Activated naive CD8-positive, alpha-beta T cell treated with anti-CD3 and anti-CD28 coated beads for 36 hours (primary cell): Measurements from ENCODE around the gene FSTL4. TPM values are rescaled to one million over a fixed set of nuclear protein-coding genes. Genes with fewer than 3 reads are reported as not detected.

Experiments used
- DNase-seq: peaks from one replicate; pipeline ENCODE4 v3.0.0; 2021
- H3K27ac Mint-ChIP-seq: one replicate; pipeline ENCODE4 v1.8.0; 2022; ENCODE audit warnings: mild to moderate bottlenecking, moderate library complexity, mixed read lengths
- H3K27me3 Mint-ChIP-seq: one replicate; pipeline ENCODE4 v1.8.0; 2022; ENCODE audit warnings: mild to moderate bottlenecking, mixed read lengths
- H3K36me3 Mint-ChIP-seq: one replicate; pipeline ENCODE4 v1.8.0; 2021; ENCODE audit warnings: mild to moderate bottlenecking, mixed read lengths
- H3K4me1 Mint-ChIP-seq: one replicate; pipeline ENCODE4 v1.8.0; 2021; ENCODE audit warnings: mixed read lengths
- H3K4me3 Mint-ChIP-seq: one replicate; pipeline ENCODE4 v1.8.0; 2022; ENCODE audit warnings: mild to moderate bottlenecking, moderate library complexity, mixed read lengths
- H3K9me3 Mint-ChIP-seq: one replicate; pipeline ENCODE4 v1.8.0; 2022; ENCODE audit warnings: mixed read lengths
- total RNA-seq, 2 experiments: library from RNA; stranded (reverse); gene quantifications; one replicate each; pipeline ENCODE4 v1.2.3, GENCODE V29; 2021

The FSTL4 gene
- total RNA-seq, 2 experiments from 2014 or later, result 0.10 to 0.29 TPM

- Mint-ChIP-seq H3K4me3 (no peak overlapping the region), H3K4me1 (no peaks in the 10 kb centered on the region), H3K36me3 (no peaks in the 10 kb centered on the region), H3K27me3 (peaks cover 9% of the 10 kb centered on the region), H3K27ac (no peak overlapping the region), H3K9me3 (no peaks in the 10 kb centered on the region)
- DNase-seq, result peak; percentile 25
These were observed 247.2 kb downstream of the FSTL4 start for GRCh38 chr5:133364936-133365707.

- Mint-ChIP-seq H3K27me3 (peaks cover 9% of the 10 kb centered on the region), H3K9me3 (no peaks in the 10 kb centered on the region), H3K27ac (no peak overlapping the region), H3K36me3 (no peaks in the 10 kb centered on the region), H3K4me3 (no peak overlapping the region), H3K4me1 (no peaks in the 10 kb centered on the region)
- DNase-seq, result no peak
These were observed 248.3 kb downstream of the FSTL4 start for GRCh38 chr5:133363807-133364587.

GRCh38 chr5:133362438-133362837 is 249.9 kb downstream of the FSTL4 start:
- DNase-seq, result no peak
- Mint-ChIP-seq H3K4me1 (no peaks in the 10 kb centered on the region), H3K9me3 (no peaks in the 10 kb centered on the region), H3K4me3 (no peak overlapping the region), H3K36me3 (no peaks in the 10 kb centered on the region), H3K27ac (no peak overlapping the region), H3K27me3 (peaks cover 9% of the 10 kb centered on the region)

- Mint-ChIP-seq H3K4me3 (no peak overlapping the region), H3K36me3 (no peaks in the 10 kb centered on the region), H3K9me3 (no peaks in the 10 kb centered on the region), H3K27me3 (peaks cover 9% of the 10 kb centered on the region), H3K27ac (no peak overlapping the region), H3K4me1 (no peaks in the 10 kb centered on the region)
- no peak for DNase-seq
These were observed 250.4 kb downstream of the FSTL4 start for GRCh38 chr5:133361922-133362321.

DNA sequence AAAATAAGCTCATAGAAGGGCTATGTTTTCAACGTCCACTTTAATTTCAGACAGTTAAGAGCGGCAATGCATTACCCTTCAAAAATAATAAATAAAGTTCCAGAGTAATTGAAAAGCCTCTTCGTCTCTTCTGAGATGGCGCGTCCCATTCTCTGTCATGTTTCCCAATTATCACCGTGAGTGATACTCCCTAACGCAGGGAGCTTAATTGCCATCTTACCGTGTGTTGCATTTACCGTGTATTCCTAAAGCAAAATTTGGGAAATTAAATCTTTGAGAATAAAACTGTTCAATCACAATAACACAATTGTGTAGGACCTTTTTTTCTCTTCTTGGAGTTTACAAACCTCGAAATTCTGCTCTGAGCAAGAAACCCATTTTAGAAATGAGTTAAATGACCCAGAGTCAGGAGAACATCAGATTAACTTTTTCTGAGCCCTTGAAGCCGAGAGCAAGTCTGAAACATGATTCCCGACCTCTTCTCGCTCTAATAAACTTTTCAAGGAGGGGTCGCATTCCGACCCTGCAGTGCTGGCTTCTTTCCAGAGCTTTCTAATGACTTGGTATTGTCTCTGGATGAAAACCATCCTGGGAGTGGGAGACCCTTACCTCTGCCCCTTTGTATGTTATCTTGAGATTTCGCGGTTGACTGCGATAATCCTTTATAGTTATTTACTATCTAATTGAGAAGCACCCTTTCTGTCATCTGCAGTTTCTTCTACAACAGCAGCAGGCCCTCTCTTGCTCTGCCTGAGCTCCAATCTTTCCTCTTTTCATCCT is 251.5 kb downstream of the FSTL4 start:
- Mint-ChIP-seq H3K36me3 (no peaks in the 10 kb centered on the region), H3K9me3 (no peaks in the 10 kb centered on the region), H3K4me3 (no peak overlapping the region), H3K27ac (no peak overlapping the region), H3K27me3 (peaks cover 9% of the 10 kb centered on the region), H3K4me1 (no peaks in the 10 kb centered on the region)
- DNase-seq, result no peak

GRCh38 chr5:133359861-133360260 is 252.5 kb downstream of the FSTL4 start:
- no peaks in the 10 kb centered on the region for H3K4me1 Mint-ChIP-seq
- peaks cover 9% of the 10 kb centered on the region for H3K27me3 Mint-ChIP-seq
- H3K27ac Mint-ChIP-seq, result no peak overlapping the region
- H3K4me3 Mint-ChIP-seq, result no peak overlapping the region
- no peak for DNase-seq
- H3K36me3 Mint-ChIP-seq, result no peaks in the 10 kb centered on the region
- no peaks in the 10 kb centered on the region for H3K9me3 Mint-ChIP-seq

GRCh38 chr5:133358271-133358670 is 254.1 kb downstream of the FSTL4 start:
- peaks cover 1% of the 10 kb centered on the region for H3K27me3 Mint-ChIP-seq
- no peak overlapping the region for H3K27ac Mint-ChIP-seq
- H3K36me3 Mint-ChIP-seq, result no peaks in the 10 kb centered on the region
- no peaks in the 10 kb centered on the region for H3K9me3 Mint-ChIP-seq
- no peak overlapping the region for H3K4me3 Mint-ChIP-seq
- H3K4me1 Mint-ChIP-seq, result no peaks in the 10 kb centered on the region
- DNase-seq, result no peak

DNA sequence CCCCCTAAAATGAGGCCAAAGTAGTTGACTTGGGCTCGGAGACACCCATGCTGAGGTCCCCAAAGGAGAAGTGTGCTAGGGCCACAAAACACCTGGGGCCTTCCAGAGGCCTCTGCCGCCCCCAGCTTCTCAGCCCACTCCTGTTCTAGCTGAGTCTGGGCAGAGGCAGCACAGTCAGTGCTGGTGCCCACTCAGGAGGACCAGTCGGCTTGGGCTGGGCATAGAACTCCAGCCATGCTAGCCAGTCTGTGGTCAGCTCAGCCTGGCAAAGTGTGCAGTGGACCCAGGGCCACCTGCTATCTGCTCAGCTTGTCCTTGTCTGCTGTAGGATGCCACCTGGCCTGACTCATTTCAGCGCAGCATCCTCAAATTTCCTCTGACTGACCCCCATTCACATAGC is 254.6 kb downstream of the FSTL4 start:
- H3K36me3 Mint-ChIP-seq, result no peaks in the 10 kb centered on the region
- no peaks in the 10 kb centered on the region for H3K27me3 Mint-ChIP-seq
- no peak overlapping the region for H3K27ac Mint-ChIP-seq
- DNase-seq, result no peak
- H3K9me3 Mint-ChIP-seq, result no peaks in the 10 kb centered on the region
- H3K4me1 Mint-ChIP-seq, result no peaks in the 10 kb centered on the region
- no peak overlapping the region for H3K4me3 Mint-ChIP-seq

DNA sequence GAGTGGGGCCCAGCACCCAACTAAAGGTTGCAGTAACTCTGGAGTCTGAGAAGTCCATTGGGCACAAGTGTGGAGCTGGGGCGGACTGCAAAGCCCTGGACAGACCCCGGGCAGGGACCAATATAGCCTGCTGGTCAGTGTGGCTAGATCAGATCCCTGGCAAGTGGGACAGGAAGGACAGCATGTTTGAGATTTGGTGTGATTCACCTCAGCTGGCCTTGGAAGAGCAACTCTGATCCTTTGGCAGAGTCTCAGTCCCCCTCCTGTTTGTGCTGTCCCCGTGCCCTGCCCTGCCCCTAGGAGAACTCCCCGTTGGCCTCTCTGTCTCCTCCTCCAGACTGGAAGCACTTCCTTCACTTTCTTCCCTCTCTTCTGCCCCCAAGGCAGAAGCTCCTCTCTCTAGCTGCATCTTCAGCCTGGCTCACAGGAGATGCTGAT is 255.3 kb downstream of the FSTL4 start:
- no peaks in the 10 kb centered on the region for H3K36me3 Mint-ChIP-seq
- no peak overlapping the region for H3K27ac Mint-ChIP-seq
- no peaks in the 10 kb centered on the region for H3K9me3 Mint-ChIP-seq
- no peak overlapping the region for H3K4me3 Mint-ChIP-seq
- H3K27me3 Mint-ChIP-seq, result no peaks in the 10 kb centered on the region
- H3K4me1 Mint-ChIP-seq, result no peaks in the 10 kb centered on the region
- DNase-seq, result no peak

DNA sequence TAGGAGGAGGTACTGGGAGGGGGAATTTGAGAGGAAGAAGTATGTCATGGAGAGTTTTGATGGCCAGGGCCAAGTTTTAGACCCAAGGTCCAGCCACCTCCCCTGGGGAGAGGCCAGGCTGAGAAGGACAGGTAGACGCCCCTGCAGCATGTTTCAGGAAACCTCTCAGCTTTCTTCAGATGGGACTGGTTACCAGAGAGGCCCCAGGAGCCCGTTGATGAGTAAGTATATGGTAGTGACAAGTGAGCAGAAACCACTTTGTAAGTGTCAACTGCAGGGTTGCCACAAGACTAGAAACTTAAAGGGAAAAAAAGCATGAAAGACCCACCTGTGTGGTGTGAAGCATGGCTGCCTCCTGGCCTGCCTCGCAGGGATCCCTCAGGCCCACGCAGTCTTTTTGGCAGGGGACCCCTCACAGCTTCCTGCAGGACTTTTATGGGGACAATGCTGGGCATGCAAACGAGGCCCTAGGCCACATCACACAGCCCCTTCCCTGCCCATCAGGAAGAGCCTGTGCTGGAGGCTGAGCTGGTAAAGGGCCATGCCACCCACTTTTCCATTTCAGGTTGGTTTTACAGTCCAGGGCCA is 255.9 kb downstream of the FSTL4 start:
- no peaks in the 10 kb centered on the region for H3K36me3 Mint-ChIP-seq
- H3K4me3 Mint-ChIP-seq, result no peak overlapping the region
- no peaks in the 10 kb centered on the region for H3K27me3 Mint-ChIP-seq
- DNase-seq, result no peak
- no peaks in the 10 kb centered on the region for H3K9me3 Mint-ChIP-seq
- no peak overlapping the region for H3K27ac Mint-ChIP-seq
- no peaks in the 10 kb centered on the region for H3K4me1 Mint-ChIP-seq

GRCh38 chr5:133354323-133355185 is 257.8 kb downstream of the FSTL4 start:
- Mint-ChIP-seq H3K4me3 (no peak overlapping the region), H3K36me3 (no peaks in the 10 kb centered on the region), H3K9me3 (no peaks in the 10 kb centered on the region), H3K4me1 (no peaks in the 10 kb centered on the region), H3K27ac (no peak overlapping the region), H3K27me3 (peaks cover 5% of the 10 kb centered on the region)
- DNase-seq, result no peak

GRCh38 chr5:133353741-133354140 is 258.6 kb downstream of the FSTL4 start:
- Mint-ChIP-seq H3K27me3 (peaks cover 5% of the 10 kb centered on the region), H3K9me3 (no peaks in the 10 kb centered on the region), H3K4me1 (no peaks in the 10 kb centered on the region), H3K4me3 (no peak overlapping the region), H3K27ac (no peak overlapping the region), H3K36me3 (no peaks in the 10 kb centered on the region)
- DNase-seq, result no peak

DNA sequence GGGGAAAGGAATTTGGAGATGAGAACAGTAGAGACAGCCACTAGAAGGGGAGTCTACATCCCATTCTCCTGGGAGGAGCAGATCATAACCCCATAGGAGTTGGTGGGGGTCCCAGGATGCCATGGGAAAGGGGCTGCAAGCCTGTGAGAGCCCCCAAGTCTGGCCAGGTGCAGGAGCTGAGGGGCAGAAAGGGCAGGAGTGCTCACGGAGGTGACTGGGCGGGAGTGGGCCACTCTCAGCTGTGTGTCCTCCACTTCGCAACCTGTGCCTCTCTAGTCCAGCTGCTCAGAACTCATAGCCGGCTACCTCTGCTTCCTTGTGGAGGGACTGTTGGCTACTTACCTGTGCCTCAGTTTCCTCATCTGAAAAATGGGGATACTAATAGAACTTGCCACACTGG is 263.9 kb downstream of the FSTL4 start:
- no peaks in the 10 kb centered on the region for H3K36me3 Mint-ChIP-seq
- H3K4me1 Mint-ChIP-seq, result no peaks in the 10 kb centered on the region
- no peak overlapping the region for H3K4me3 Mint-ChIP-seq
- no peak overlapping the region for H3K27ac Mint-ChIP-seq
- DNase-seq, result no peak
- no peaks in the 10 kb centered on the region for H3K9me3 Mint-ChIP-seq
- peaks cover 5% of the 10 kb centered on the region for H3K27me3 Mint-ChIP-seq

DNA sequence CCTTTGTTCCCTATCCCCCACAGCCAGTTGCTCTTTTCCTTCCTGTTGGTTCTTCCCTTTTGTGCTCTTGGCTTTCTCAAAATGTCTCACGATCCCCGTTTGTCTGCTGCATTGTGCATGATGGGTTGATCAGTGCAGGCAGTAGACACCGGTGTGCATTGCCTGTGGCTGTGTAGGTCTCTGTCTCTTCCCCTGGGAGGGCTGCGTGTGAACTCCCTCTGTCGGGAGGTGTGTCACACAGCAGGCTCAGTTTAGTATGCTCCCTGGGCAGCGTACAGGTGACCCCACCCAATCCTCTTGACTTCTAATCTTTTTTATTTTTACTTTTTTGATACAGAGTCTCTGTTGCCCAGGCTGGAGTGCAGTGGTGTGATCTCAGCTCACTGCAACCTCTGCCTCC is 265.3 kb downstream of the FSTL4 start:
- no peak for DNase-seq
- H3K36me3 Mint-ChIP-seq, result no peaks in the 10 kb centered on the region
- H3K4me3 Mint-ChIP-seq, result no peak overlapping the region
- H3K9me3 Mint-ChIP-seq, result no peaks in the 10 kb centered on the region
- no peak overlapping the region for H3K27ac Mint-ChIP-seq
- peaks cover 5% of the 10 kb centered on the region for H3K27me3 Mint-ChIP-seq
- H3K4me1 Mint-ChIP-seq, result no peaks in the 10 kb centered on the region
